Stimulated activated CD8-positive, alpha-beta memory T cell treated with anti-CD3 and anti-CD28 coated beads, Interleukin-12 subunit alpha, Interleukin-12 subunit beta, amount 100 ng/mL, for 24 hours (primary cell): Measurements from ENCODE around the gene SRL.
A peak's percentile ranks its signal among the peaks of the same experiment; 100 is the strongest.
"Not testable (repeated sequence)": the region's sequence is repeated elsewhere in the genome, so short reads cannot be mapped to it uniquely, and the experiment has no call there.

Experiments used
- DNase-seq: peaks from one replicate; pipeline ENCODE4 v3.0.0-alpha.2; 2020; ENCODE audit errors: extremely low read depth

SRL gene

GRCh38 chr16:4159726-4160125, 82.2 kb downstream of the SRL start:
- DNase-seq: no peak

- no peak for DNase-seq
Measured at GRCh38 chr16:4158143-4159093, 83.5 kb downstream of the SRL start.

GRCh38 chr16:4157376-4157825, 84.5 kb downstream of the SRL start:
- no peak for DNase-seq

- DNase-seq: not testable (repeated sequence)
Measured at GRCh38 chr16:4156503-4156902, 85.4 kb downstream of the SRL start.

GRCh38 chr16:4153364-4153763, 88.5 kb downstream of the SRL start:
- DNase-seq: not testable (repeated sequence)

- DNase-seq: no peak
Measured at GRCh38 chr16:4152267-4152666, 89.6 kb downstream of the SRL start.

- no peak for DNase-seq
Measured at GRCh38 chr16:4147236-4147635, 94.6 kb downstream of the SRL start.

- peak; percentile 3 for DNase-seq
Measured at GRCh38 chr16:4142268-4142667, 99.6 kb downstream of the SRL start.

GRCh38 chr16:4141604-4142003, 100.3 kb downstream of the SRL start:
- DNase-seq: no peak

- no peak for DNase-seq
Measured at GRCh38 chr16:4140652-4141051, 101.2 kb downstream of the SRL start.

GRCh38 chr16:4139968-4140367, 101.9 kb downstream of the SRL start:
- no peak for DNase-seq
